HG02571 (cell line): ENCODE data around the gene ARHGAP32.
A peak's percentile ranks its signal among the peaks of the same experiment; 100 is the strongest.
"Not testable (repeated sequence)": the region's sequence is repeated elsewhere in the genome, so short reads cannot be mapped to it uniquely, and the experiment has no call there.

ENCODE experiments used
- ATAC-seq: cut with Tn5 transposase; IDR thresholded peaks from one replicate; pipeline ENCODE4 v1.9.1; 2021; ENCODE audit warnings: mild to moderate bottlenecking, moderate library complexity; ENCODE audit not compliant: unreplicated experiment

ARHGAP32 gene

GRCh38 chr11:129041611-129042018 lies 150.5 kb downstream of the ARHGAP32 start:
- no peak for ATAC-seq

- ATAC-seq, result no peak
Observed at GRCh38 chr11:129040934-129041333, 151.2 kb downstream of the ARHGAP32 start.

- no peak for ATAC-seq
Observed at GRCh38 chr11:129035244-129035643, 156.9 kb downstream of the ARHGAP32 start.

GRCh38 chr11:129034001-129034400 lies 158.1 kb downstream of the ARHGAP32 start:
- no peak for ATAC-seq

DNA sequence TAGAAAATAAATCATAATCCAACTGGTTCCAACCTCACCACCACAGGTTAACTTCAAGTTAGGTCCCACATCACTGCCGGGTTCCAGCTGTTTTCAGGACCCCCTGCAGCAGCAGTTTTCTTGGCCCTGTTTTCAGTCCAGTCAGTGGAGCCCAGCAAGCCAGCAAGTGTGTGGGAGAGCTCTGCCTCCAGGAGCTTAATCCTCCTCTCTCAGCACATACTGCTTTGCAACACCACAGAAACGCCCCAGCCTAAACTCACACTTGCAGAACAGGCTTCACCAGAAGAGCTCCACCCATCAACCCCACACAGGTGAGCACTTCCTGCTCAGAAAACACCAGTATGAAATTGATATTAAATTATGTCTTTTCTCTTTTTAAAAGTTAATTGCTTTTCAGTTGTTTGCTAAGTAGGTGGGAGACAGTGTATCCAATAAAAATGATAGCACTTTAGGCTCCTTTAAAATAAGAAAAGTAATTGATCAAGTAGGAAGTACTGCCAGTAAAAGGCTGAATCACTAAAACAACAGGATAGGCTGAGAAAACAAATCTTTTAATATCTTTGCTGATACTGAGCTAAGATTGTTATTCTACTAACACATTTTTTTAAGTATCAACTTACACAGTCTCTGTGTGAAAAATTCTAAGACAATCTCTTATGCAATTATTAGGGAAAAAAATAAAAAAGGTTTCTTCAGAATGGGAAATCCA lies 168.0 kb downstream of the ARHGAP32 start:
- ATAC-seq, result no peak

GRCh38 chr11:129021295-129021694 lies 170.8 kb downstream of the ARHGAP32 start:
- no peak for ATAC-seq

GRCh38 chr11:129018991-129019390 lies 173.1 kb downstream of the ARHGAP32 start:
- ATAC-seq, result no peak

GRCh38 chr11:129018126-129018525 lies 174.0 kb downstream of the ARHGAP32 start:
- ATAC-seq, result no peak

- no peak for ATAC-seq
Observed at GRCh38 chr11:129013737-129014475, 178.2 kb downstream of the ARHGAP32 start.

GRCh38 chr11:129012880-129013279 lies 179.2 kb downstream of the ARHGAP32 start:
- no peak for ATAC-seq

DNA sequence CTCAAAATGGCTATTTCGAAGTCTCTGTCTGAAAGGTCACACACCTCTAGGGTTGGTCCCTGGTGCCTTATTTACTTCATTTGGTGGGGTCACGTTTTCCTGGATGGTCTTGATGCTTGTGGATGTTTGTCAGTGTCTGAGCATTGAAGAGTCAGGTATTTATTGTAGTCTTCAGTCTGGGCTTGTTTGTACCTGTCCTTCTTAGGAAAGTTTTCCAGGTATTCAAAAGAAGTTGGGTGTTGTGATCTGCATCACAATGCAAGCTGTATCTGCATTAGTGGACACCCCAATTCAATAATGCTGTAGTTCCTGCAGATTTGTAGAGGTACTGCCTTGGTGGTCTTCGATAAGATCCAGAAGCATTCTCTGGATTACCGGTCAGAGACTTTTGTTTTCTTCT lies 186.0 kb downstream of the ARHGAP32 start:
- ATAC-seq, result no peak

DNA sequence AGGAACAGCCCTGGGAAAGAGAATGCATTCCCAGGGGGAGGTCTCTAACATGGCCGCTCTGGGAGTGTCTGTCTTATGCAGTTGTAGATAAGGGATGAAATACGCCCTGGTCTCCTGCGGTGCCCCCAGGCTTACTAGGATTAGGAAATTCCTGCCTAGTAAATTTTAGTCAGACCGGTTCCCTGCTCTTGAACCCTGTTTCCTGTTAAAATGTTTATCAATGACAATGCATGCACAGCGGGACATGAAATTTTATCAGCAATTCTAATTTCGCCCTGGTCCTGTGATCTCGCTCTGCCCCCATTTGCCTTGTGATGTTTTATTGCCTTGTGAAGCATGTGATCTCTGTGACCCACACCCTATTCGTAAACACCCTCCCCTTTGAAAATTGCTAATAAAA lies 193.0 kb downstream of the ARHGAP32 start:
- not testable (repeated sequence) for ATAC-seq

DNA sequence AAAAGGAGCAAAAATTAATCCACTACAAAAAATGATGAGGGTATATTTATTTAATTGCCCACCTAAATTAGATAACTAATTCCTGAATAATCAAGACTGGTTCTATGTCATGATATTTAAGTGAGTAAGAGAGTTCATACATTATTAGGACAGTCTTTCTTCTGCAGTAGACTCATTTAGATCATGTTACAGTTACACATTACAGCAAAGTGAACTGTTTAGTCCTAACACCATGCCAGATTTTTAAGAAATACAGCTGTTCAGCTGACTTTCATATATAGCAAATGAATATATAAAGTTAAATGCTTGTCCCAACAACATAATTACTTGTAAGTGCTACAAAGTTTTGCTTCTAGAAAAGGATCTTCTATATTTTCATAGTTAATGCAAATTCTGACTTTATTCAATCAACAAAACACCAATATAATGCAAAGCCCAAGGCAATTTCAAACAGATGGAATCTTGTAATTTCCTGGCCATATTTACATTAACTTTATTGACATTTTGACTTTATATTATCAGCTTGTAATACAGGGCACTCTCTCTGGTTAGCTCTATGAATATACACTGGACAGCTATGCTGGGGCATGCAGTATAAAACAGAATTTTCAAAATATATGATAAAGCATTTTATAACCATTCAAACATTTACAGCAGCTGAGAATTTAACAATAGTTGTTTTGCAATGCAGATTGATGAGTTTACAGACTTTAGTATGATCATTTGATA lies 203.7 kb downstream of the ARHGAP32 start:
- no peak for ATAC-seq

GRCh38 chr11:128985880-128986279 lies 206.2 kb downstream of the ARHGAP32 start:
- no peak for ATAC-seq

DNA sequence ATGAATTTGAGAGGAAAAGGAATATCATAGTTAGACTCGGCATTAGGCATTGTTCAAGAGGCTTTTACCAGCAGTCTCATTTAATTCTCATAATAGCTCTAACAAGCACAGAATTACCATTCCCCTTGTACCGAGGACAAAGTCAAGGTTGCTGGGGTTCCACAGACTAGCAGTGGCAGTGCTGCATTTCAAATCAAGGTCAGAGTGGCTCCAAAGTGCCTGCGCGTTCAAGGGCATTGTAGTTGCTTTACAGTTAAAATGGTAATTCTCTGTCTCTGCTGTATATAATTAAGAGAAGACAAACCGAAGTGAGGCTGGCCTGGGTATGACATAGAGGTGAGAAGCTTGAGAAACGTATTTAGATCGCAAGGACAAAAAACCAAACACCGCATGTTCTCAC lies 209.1 kb downstream of the ARHGAP32 start:
- no peak for ATAC-seq

GRCh38 chr11:128981254-128981653 lies 210.9 kb downstream of the ARHGAP32 start:
- ATAC-seq, result no peak

DNA sequence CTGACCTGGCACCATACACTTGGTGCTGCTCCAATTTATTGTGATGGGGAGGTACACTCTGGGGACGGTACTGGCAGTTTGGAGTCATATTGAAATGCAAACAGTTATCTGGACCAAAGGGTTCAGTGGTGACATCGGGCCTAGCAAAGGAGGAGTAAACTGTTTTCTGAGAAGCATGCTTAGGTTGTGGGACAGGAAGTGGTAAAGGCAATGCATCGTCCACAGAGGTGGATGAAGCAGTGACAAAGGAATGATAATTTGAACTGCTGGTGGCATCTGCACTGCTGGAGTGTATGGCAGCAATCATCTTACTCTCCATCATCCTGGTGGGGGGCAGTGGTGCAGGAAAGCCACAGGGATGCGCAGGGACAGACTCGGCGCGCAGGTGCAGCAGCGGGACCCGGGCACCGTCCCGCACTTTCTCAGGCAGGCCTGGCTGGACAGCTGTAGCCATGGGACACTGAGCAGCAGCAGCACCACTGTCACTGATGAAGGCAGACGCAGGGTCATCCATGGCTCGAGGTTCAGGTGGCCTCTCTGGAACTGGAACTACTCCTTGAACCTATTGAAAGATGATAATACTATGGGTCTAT lies 221.4 kb downstream of the ARHGAP32 start:
- no peak for ATAC-seq

- ATAC-seq, result no peak
Observed at GRCh38 chr11:128968916-128969315, 223.2 kb downstream of the ARHGAP32 start.

- no peak for ATAC-seq
Observed at GRCh38 chr11:128967578-128967977, 224.5 kb downstream of the ARHGAP32 start.

DNA sequence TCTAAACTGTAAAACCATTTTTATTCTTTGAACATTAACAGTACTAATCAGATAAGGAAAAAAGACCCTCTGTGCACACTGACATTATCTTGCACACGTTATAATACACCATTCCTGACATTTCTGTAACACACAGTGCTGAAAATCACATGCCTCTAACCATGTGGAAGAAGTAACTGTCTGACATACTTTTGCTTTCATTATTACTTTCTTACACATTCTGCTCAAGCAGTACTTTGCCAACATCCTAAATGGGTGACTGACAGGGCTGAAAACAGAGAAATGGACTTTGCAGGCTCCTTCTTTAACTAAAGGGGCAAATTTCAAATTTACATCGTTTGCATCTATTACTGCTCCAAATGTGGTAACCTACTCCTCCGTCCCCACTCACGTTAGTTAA lies 226.6 kb downstream of the ARHGAP32 start:
- peak; percentile 98 for ATAC-seq

GRCh38 chr11:128964463-128964930 lies 227.6 kb downstream of the ARHGAP32 start:
- ATAC-seq, result no peak
